HG03520 (cell line): Measurements from ENCODE around the gene PEBP1.

Experiments used
- ATAC-seq: cut with Tn5 transposase; IDR thresholded peaks from one replicate; pipeline ENCODE4 v1.9.1; 2021; ENCODE audit warnings: mild to moderate bottlenecking, moderate library complexity; ENCODE audit not compliant: unreplicated experiment

Gene PEBP1

DNA sequence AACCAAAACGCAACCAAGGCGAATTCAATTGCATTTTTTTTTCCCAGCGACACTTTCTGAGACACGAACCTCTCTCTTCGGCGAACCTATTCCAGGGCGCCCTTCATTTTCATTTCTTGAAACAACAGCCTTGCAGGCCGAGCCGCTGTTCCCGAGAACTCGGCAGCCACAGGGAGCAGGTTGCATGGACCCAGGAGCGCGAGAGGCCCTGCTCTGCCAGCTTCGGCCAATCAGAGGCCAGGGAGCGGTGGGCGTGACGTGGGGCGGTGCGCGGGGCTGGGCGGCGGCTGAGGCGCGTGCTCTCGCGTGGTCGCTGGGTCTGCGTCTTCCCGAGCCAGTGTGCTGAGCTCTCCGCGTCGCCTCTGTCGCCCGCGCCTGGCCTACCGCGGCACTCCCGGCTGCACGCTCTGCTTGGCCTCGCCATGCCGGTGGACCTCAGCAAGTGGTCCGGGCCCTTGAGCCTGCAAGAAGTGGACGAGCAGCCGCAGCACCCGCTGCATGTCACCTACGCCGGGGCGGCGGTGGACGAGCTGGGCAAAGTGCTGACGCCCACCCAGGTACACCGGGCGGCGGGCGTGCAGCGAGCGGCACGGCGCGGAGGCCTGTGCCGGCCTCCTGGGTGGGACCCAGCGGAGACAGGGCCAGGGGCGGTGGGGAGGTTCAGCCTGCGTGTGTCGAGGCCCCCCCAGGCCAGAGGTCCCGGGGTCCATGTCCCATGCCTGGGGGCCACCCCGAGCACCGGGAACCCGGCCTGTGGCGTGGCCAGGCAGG, at the start of gene PEBP1:
Gene PEBP1 (plus strand): TSS at position 337 of the 771 bp plus-strand sequence. CDS start 86 bp downstream, at position 423.
- ATAC-seq: peak; percentile 95

DNA sequence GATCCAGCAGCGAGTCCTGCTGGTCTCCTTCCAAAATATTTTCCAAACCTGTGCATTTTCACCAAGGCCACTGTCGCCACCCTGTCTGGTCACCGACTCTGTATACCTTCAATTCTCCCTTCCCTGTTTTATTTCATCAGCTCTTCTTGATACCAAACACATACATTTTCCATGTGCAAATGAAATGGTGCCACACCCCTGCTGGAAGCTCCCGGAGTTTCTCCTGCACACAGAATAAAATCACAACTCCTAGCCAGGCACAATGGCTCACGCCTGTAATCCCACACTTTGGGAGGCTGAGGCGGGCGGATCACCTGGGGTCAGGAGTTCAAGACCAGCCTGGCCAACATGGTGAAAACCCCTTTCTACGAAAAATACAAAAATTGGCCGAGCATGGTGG, 46.1 kb upstream of the PEBP1 start:
- no peak for ATAC-seq

DNA sequence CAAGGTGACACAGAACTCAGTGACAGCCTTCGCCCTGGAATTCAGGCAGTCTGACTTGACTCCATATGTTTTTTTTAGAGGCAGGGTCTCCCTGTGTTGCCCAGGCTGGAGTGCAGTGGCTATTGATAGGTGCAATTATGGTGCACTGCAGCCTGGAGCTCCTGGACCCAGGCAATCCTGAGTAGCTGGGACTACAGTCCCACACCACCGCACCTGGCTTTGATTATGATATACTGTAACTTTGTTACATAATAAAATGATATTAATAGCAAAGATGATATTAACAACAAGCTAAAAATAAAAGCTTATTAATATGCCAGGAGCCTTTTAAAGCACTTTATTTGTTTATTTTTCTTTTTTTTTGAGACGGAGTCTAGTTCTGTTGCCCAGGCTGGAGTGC, 41.9 kb upstream of the PEBP1 start:
- no peak for ATAC-seq

DNA sequence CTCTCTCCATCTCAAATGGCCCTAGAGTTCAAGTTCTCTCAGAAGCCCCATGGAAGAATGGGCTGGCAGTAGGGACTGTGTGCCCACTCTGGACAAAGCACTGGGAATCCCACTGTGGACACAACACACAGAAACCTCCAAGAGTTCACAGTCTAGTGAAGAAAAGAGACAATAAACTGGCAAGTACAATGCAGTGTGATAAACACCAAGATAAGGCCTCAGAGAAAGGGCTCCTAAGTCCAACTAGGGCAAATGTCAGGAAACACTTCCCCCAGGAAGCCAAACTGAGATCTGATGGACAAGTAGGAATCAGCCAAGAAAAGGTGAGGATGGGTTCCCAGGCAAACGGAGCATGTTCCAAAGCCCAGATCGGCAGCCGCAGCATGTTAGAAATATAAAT, 37.5 kb upstream of the PEBP1 start:
- ATAC-seq: no peak

DNA sequence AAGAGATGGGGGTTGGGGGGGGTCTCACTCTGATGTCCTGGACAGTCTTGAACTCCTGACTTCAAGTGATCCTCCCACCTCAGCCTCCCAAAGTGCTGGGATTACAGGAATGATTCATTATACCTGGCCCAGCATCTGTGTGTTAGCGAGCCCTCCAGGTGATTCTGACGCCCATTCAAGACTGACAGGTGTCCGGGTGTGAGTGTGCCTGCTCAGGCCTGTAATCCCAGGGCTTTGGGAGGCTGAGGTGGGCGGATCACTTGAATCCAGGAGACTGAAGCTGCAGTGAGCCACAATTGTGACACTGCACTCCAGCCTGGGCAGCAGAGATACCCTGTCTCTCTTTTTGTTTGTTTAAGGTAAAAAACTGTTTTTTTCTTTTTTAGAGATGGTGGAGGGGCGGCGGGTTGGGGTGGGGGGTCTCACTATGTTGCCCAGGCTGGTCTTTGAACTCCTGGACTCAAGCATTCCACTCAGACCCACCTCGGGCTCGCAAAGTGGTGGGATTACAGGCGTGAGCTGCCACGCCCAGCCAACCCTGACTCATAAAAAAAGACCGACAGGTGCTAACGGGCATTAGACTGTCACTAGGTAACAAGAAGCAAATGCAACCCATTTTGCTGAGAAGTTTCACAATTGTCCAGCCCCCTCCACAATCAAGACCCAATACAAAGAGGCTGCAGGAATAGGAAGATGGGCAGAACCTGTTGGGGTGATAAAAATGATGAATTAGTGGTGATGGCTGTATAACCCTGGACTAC, 36.8 kb upstream of the PEBP1 start:
- ATAC-seq: no peak

DNA sequence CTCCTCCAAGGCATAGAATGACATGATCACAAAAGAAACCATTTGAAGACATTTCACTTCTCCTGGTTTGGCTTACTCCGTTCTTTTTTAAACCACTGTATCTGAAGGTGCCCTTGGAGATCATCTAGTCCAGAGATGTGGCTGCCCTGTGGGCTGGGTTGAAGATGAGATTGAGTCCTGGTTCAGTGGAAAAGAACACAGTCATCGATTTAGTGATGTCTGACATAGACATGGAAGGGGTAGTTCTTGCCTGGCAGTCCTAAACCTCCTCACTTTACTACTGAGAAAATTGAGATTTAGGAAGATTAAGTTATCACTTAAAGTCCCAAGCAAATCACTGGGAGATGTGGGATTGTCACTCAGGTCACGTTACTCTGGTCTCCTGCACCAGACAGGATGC, 34.9 kb upstream of the PEBP1 start:
- ATAC-seq: no peak

DNA sequence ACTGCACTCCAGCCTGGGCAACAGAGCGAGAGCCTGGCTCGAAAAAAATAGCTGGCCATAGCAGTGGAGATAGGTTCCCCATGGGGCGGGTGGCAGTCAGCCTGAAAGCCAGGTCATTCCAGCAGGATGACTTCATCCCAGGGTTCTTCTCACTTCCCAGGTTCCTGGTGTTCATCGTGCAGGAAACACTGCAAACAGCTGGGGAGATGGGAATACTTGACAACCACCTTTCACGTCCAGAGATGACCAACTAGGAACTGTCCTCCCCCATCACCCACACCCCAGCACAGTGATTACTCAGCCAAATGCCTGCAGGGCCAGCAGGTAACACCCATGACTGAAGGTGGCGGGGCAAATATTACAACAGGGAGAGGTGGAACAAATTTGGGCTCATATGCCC, 33.9 kb upstream of the PEBP1 start:
- ATAC-seq: no peak

DNA sequence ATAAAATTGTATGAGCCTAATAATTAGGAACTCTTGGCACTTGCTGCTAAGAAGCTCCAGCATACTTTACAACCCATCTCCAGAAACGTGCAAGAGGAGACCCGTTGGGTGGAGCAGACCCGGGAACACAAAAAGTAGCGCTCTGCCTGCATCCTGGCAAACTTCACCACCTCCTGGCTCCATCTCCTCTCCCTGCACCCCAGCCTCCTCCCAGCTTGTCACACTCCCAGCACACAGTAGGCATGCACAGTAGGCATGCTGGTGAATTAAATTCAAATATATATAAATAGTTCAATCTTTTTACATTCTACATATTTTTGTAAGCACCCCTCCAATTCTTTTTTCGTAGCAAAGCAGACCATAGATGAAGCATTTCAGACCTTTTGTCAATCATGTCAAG, 33.3 kb upstream of the PEBP1 start:
- ATAC-seq: no peak

DNA sequence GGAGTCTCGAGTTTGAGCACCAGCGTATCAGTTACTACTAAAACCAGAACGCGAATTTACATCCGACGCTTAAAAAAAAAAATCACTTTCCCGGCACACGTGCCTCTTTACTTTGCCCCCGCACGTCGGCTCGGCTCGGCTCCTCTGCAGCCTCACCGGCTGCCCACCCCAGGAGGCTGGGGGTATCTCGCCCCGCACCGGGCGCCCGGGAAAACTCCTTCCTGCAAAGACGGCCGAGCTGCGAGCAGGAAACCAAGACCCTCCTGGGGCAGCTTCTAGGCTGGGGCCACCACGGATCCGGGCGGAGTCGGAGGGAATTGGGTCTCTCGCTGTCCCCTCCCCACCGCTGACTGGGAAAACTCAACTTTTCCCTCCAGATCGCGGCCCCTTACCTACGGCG, 32.7 kb upstream of the PEBP1 start:
- ATAC-seq: no peak

DNA sequence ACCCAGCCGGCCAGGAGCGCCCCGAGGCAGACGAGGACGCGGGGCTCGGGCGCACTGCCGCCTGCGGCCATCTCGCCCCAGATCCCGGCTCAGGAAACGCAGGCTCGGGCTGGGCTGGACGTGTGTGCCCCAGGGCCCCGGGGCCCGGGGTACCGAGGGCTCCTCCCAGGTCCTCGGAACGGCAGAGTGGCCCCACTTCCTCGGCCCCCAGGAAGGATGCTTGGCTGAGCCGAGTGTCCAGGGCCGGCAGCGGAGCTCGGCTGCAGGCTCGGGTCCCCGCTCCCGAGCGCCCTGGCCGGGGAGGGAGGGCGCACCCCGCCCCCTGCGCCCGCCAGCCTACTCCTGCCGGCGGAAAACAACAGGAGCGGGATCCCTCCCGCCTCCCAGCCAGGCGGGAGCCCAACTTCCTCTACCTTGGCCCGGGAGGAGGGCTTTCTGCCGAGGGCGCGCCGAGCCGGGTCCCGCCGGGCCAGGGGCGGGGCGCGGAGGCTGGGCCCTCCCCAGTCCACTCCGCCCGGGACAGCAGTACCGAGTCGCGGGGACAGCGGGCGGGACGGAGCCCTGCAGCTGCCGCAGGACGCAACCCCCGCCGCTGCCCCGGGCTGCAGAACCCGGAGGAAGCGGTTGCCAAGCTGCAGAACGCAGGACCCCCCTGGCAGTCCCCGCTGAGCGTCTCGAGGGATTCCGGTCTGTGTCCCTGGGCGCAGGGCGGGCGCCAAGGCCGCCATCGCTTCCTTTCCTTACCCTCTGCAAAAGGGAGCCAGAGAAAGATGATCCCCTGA, 32.1 kb upstream of the PEBP1 start, which contains the start of gene VSIG10:
Gene VSIG10 (minus strand): TSS at position 411 of the 782 bp plus-strand sequence. CDS start 340 bp downstream, at position 71.
- ATAC-seq: no peak

DNA sequence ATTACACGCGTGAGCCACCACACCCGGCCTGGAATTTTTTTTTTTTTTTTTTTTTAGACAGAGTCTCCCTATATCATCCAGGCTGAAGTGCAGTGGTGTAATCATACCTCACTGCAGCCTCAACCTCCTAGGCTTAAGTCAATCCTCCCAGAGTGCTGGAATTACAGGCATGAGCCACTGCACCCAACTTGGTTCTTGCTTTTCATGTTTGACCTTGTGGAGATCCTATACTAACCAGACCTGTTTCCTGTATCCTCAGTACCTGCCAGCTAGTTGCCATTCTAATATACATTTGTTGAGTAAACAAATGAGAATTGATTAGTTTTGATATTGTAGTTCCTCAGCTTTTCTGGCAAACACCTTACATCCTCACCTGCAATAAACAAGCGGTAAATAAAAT, 28.9 kb upstream of the PEBP1 start:
- no peak for ATAC-seq

DNA sequence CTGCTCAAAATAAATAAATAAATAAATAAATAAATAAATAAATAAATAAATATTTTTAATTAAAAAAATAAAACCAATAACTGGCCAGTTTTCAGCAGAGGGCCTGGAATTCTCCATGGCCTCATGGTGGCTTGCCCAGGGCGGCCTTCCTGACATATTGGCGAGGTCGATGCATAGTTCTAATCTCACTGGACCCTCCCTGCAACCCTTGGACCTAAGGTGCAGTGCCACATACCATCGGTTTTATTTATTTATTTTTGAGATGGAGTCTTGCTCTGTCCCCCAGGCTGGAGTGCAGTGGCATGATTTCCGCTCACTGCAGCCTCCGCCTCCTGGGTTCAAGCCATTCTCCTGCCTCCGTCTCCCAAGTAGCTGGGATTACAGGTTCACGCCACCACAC, 28.2 kb upstream of the PEBP1 start:
- no peak for ATAC-seq

DNA sequence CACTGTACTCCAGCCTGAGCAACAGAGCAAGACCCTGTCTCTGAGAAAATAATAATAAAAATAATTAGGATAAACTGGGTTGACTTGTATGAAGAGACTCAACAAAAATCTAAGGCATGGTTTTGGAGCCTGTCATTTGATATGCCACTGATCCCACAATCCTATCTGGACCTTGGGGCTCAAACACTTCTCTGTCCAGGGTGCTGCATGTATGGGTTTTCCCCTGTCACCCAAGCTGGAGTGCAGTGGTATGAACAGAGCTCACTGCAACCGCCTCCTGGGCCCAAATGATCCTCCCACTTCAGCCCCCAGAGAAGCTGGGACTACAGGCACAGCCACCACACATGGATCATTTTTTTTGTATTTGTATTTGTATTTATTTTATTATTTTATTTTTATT, 26.8 kb upstream of the PEBP1 start:
- no peak for ATAC-seq

DNA sequence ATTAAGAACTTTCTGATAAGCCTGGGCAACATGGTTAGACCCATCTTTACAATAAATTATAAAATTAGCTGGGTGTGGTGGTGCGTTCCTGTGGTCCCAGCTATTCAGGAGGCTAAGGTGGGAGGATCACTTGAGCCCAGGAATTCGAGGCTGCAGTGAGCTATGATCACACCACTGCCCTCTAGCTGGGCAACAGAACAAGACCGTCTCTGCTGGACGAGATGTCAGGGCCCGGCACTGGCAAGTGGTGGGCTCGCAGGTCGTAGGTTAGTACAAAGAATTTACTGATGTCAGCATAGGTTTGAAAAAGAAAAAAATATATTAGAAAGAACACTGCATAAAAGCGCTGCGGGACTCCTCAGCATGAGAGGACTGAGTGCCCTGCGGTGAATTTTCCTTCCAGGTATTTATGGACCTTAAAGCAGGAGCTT, 16.5 kb upstream of the PEBP1 start:
- no peak for ATAC-seq

DNA sequence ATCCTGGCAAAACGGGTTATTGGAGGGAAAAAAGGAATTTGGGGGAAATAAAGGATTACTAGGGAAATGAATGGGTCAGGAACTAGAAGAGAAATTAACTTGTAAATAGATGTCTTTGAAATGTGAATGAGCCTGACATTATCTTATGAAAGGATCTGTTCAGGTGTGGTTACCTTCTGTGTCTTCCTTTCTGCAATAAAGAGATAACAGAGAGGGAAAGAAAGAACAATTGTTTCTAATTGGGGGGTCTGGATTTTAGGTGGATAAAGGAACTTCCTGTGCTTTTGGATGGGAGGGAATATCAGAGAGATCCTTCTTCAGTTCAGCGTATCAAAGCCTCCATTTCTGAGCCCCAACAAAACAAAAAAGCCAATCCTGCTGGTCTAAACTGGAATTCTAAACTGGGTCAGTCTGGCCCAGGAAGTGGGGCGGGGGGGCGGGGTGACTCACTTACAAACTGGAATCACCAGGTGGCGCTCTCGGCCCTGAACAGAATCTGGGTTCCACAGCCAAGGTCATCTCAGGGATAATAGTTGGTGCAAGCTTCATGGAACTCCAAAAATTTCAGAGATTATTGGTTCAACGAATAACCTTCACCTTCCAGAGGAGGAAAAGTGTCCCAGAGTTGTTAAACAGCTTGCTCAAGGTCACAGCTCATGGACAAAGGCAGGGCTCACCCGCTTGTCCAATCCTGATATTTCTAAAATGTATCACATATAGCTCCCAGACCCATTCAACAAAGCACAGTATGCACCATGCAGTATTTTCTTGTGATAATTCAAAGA, 15.2 kb upstream of the PEBP1 start:
- no peak for ATAC-seq

DNA sequence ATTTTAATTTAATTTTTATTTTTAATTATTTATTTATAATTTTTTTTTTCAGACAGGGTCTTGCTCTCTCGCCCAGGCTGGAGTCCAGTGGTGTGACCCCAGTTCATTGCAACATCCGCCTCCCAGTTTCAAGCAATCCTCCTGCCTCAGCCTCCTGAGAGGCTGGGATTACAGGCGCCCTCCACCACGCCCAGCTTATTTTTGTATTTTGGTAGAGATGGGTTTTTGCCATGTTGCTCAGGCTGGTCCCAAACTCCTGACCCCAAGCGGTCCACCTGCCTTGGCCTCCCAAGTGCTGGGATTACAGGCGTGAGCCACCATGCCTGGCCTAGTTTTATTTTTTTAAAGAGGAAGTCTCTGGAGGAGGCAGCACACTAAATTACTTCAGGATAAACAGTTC, 13.7 kb upstream of the PEBP1 start:
- ATAC-seq: no peak

DNA sequence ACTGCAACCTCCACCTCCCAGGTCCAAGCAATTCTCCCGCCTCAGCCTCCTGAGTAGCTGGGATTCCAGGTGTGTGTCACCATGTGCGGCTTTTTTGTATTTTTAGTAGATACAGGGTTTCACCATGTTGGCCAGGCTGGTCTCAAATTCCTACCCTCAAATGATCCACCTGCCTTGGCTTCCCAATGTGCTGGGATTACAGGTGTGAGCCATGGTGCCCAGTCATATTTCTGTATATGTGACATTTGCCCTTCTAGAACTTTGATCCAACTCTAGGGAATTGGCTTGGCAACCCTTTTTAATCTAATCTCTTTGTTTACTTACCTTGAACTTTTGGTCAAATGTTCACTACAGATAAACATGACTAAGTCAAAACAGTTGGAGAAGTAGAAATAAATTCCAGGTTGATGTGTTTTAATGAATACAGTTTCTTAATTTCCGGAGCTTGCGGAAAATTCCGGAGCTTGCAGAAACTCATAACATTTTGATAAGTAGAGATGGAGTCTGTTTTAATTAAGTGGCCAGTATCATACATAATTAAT, 11.5 kb upstream of the PEBP1 start:
- ATAC-seq: no peak

DNA sequence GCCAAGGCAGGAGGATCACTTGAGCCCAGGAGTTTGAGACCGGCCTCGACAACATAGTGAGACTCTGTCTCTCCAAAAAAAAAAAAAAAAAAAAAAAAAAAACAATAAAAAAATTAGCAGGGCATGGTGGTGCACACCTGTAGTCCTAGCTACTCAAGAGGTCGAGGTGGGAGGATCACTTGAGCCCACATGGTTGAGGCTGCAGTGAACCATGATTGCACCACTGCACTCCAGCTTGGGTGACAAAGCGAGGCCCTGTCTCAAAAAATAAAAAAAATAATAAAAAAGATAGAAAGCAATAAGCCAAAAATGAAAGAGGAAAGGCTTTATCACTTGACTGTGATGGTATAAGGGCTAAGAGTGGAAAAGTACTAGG, 10.2 kb upstream of the PEBP1 start:
- no peak for ATAC-seq

DNA sequence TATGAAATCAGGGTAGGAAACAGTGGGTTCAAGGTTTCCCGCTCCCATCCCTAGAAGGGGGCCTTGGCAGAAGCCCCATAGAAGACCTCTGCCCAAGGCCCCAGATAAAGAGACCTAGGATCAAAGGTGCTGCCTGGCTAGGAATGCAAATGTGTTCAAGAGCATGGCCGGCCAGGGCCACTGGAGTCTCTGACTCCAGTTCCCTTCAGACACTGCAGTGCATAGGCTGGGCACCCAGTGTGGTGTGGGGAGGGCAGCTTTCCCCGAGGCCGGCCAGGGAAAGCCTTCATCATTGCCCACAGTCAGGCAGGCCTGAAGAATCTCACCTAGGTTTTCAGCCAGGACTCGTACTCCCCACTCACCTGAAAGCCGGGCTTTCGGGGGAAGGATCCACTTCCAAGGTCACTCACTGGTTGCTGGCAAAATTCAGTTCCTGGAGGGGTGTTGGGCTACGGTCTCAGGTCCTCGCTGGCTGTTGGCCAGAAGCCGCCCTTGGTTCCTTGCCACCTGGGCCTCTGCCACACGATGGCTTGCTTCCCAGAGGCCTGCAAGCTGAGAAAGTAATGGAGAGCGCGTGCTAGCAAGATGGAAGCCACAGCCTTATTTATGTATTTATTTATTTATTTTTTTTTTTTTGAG, 9.7 kb upstream of the PEBP1 start:
- ATAC-seq: no peak

DNA sequence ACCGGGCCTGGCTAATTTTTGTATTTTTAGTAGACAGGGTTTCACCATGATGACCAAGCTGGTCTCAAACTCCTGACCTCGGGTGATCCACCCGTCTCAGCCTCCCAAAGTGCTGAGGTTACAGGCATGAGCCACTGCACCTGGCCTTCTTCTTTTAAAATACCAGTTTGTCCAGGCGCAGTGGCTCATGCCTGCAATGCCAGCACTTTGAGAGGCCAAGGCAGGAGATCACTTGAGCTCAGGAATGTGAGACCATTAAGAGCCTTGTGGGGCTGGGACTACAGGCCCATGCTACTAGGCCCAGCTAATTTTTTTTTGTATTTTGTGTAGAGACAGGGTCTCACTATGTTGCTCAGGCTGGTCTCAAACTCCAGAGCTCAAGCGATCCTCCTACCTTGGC, 8.1 kb upstream of the PEBP1 start:
- no peak for ATAC-seq
